Measurements from ENCODE around the gene POTEJ. TPM values are rescaled to one million over a fixed set of nuclear protein-coding genes. Genes with fewer than 3 reads are reported as not detected.
"Not testable (repeated sequence)": the region's sequence is repeated elsewhere in the genome, so short reads cannot be mapped to it uniquely, and the experiment has no call there.

Gene POTEJ
- polyA plus RNA-seq, 4 donors, result 0.10 TPM; not detected in 3

- not testable (repeated sequence) for DNase-seq; H3K27ac ChIP-seq (ENCODE audit: low read depth in 1 of 3, low read length in 2 of 3); H3K36me3 ChIP-seq (ENCODE audit: control insufficient read depth in 3 of 3, insufficient read depth in 2 of 3, low read depth in 1 of 3, low read length in 3 of 3); H3K4me3 ChIP-seq (ENCODE audit: low read depth in 1 of 3, low read length in 3 of 3); FAIRE-seq; H3K4me1 ChIP-seq (ENCODE audit: control insufficient read depth in 3 of 3, insufficient read depth in 2 of 3, low read depth in 1 of 3, low read length in 2 of 3); H3K9me3 ChIP-seq (ENCODE audit: control insufficient read depth in 2 of 2, insufficient read depth in 1 of 2, low read depth in 1 of 2, low read length in 1 of 2); H3K27me3 ChIP-seq (ENCODE audit: control insufficient read depth in 3 of 3, insufficient read depth in 3 of 3, low read length in 3 of 3)
- WGBS, 3 donors, result 39 to 44% (median 41%) methylated on average over 12 to 28 of the region's 35 CpGs
Observed at GRCh38 chr2:130692041-130692770, 81.0 kb downstream of the POTEJ start.

- FAIRE-seq, result not testable (repeated sequence)
Observed at GRCh38 chr2:130693474-130693873, 82.2 kb downstream of the POTEJ start.

GRCh38 chr2:130703250-130703649 is 92.0 kb downstream of the POTEJ start:
- not testable (repeated sequence) for H3K4me3 ChIP-seq (ENCODE audit: low read depth in 1 of 3, low read length in 3 of 3); H3K27me3 ChIP-seq (ENCODE audit: control insufficient read depth in 3 of 3, insufficient read depth in 3 of 3, low read length in 3 of 3); H3K27ac ChIP-seq (ENCODE audit: low read depth in 1 of 3, low read length in 2 of 3); DNase-seq; H3K4me1 ChIP-seq (ENCODE audit: control insufficient read depth in 3 of 3, insufficient read depth in 2 of 3, low read depth in 1 of 3, low read length in 2 of 3); H3K9me3 ChIP-seq (ENCODE audit: control insufficient read depth in 2 of 2, insufficient read depth in 1 of 2, low read depth in 1 of 2, low read length in 1 of 2); H3K36me3 ChIP-seq (ENCODE audit: control insufficient read depth in 3 of 3, insufficient read depth in 2 of 3, low read depth in 1 of 3, low read length in 3 of 3); FAIRE-seq
- 72 to 86% (median 80%) methylated on average over 3 of the region's 3 CpGs for WGBS, 3 donors

More at GRCh38 chr2:130693474-130693873, 82.2 kb downstream of the POTEJ start:
- not testable (repeated sequence) for H3K27ac ChIP-seq (ENCODE audit: low read depth in 1 of 3, low read length in 2 of 3); H3K4me3 ChIP-seq (ENCODE audit: low read depth in 1 of 3, low read length in 3 of 3); H3K36me3 ChIP-seq (ENCODE audit: control insufficient read depth in 3 of 3, insufficient read depth in 2 of 3, low read depth in 1 of 3, low read length in 3 of 3); H3K4me1 ChIP-seq (ENCODE audit: control insufficient read depth in 3 of 3, insufficient read depth in 2 of 3, low read depth in 1 of 3, low read length in 2 of 3); H3K27me3 ChIP-seq (ENCODE audit: control insufficient read depth in 3 of 3, insufficient read depth in 3 of 3, low read length in 3 of 3); H3K9me3 ChIP-seq (ENCODE audit: control insufficient read depth in 2 of 2, insufficient read depth in 1 of 2, low read depth in 1 of 2, low read length in 1 of 2)
- peak; percentile 5 to 47 for DNase-seq
- 3 to 9% (median 4%) methylated on average over 19 to 37 of the region's 37 CpGs for WGBS, 3 donors

Other genes with a start within 250 kb of the POTEJ start
- under 1 TPM in 2 of 4 donors, not detected in 2; 0.01 to 0.19 TPM for gene POTEI, start 102.1 kb upstream of the POTEJ start, polyA plus RNA-seq
- gene CFC1B, start 90.2 kb upstream of the POTEJ start, polyA plus RNA-seq, result not detected
- gene CFC1, start 11.9 kb upstream of the POTEJ start, polyA plus RNA-seq, result 1 to 10 TPM in 2 of 4 donors, under 1 TPM in 1, not detected in 1; 0.18 to 3.1 (median 1.1) TPM
- gene GPR148, start 117.6 kb downstream of the POTEJ start, polyA plus RNA-seq, result under 1 TPM in 2 of 4 donors, not detected in 2; 0.04 to 0.22 TPM
- gene AMER3, start 144.1 kb downstream of the POTEJ start, polyA plus RNA-seq, result under 1 TPM in 2 of 4 donors, not detected in 2; 0.45 to 0.99 TPM
- gene ARHGEF4, start 225.5 kb downstream of the POTEJ start, polyA plus RNA-seq, result 1 to 10 TPM in 1 of 4 donors, under 1 TPM in 2, not detected in 1; 0.22 to 2.8 (median 0.83) TPM

Measured in small intestine (tissue), 7 donors.